ENCODE data around the gene EARS2.

The EARS2 gene

DNA sequence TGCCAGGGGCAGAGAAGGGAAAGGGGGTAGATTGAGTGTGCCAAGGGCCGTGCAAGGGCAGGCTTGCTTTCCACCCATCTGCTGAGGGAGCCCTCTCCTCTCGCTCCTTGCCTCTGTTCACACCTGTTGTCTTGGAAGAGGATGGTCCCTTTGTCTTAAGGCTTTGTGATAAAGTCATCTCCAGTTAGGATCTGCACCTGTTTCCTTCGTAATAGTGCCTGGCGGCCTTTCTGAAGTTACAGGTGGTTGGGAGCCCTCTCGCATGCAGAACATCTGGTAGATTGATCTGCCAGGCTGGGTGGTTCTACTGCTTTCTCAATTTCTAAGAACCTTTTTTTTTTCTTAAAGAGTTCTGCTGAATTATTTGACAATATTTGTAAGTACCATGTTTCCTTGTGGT, 16.7 kb upstream of the EARS2 start:
- TF ChIP-seq, protein P1, sequence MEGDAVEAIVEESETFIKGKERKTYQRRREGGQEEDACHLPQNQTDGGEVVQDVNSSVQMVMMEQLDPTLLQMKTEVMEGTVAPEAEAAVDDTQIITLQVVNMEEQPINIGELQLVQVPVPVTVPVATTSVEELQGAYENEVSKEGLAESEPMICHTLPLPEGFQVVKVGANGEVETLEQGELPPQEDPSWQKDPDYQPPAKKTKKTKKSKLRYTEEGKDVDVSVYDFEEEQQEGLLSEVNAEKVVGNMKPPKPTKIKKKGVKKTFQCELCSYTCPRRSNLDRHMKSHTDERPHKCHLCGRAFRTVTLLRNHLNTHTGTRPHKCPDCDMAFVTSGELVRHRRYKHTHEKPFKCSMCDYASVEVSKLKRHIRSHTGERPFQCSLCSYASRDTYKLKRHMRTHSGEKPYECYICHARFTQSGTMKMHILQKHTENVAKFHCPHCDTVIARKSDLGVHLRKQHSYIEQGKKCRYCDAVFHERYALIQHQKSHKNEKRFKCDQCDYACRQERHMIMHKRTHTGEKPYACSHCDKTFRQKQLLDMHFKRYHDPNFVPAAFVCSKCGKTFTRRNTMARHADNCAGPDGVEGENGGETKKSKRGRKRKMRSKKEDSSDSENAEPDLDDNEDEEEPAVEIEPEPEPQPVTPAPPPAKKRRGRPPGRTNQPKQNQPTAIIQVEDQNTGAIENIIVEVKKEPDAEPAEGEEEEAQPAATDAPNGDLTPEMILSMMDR (IDR thresholded peaks at IDR 0.05) = no peak
- H3K27ac ChIP-seq = no peak overlapping the region
- no peaks in the 10 kb centered on the region for H3K9me3 ChIP-seq
- no peak overlapping the region for H3K4me3 ChIP-seq (ENCODE audit: low read depth in 1 of 2, low read length in 1 of 2)
- H3K36me3 ChIP-seq = peaks cover 11% of the 10 kb centered on the region
- peaks cover 0 to 5% of the 10 kb centered on the region in 2 experiments for H3K4me1 ChIP-seq (ENCODE audit: control insufficient read depth in 1 of 2, insufficient read depth in 1 of 2, low read depth in 1 of 2, low read length in 1 of 2)
- H3K27me3 ChIP-seq = no peaks in the 10 kb centered on the region

DNA sequence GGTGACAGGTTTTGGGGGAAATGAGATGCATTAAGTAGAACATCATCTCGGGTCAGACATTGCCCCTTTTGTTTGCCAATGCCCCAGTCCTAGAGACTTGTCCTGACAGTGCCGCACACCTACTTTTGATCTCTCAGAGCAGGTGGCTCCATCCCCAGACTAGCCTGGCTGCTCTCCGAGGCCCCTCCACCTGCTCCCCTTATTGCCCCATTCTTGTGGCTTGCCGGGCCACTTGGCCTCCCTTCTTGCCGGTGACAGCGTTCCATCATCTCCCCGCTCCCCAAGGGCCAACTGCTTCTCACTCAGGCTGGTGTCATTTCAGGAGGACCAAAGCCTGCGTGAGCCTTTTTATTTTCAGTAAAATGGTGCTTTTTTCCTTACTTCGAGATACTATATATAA, 15.2 kb upstream of the EARS2 start:
- peaks cover 15% of the 10 kb centered on the region for H3K36me3 ChIP-seq
- H3K27ac ChIP-seq = no peak overlapping the region
- H3K4me3 ChIP-seq (ENCODE audit: low read depth in 1 of 2, low read length in 1 of 2) = no peak overlapping the region
- TF ChIP-seq, protein P1 (IDR thresholded peaks at IDR 0.05) = no peak
- no peaks in the 10 kb centered on the region for H3K4me1 ChIP-seq (ENCODE audit: control insufficient read depth in 1 of 2, insufficient read depth in 1 of 2, low read depth in 1 of 2, low read length in 1 of 2)
- no peaks in the 10 kb centered on the region for H3K9me3 ChIP-seq
- no peaks in the 10 kb centered on the region for H3K27me3 ChIP-seq

DNA sequence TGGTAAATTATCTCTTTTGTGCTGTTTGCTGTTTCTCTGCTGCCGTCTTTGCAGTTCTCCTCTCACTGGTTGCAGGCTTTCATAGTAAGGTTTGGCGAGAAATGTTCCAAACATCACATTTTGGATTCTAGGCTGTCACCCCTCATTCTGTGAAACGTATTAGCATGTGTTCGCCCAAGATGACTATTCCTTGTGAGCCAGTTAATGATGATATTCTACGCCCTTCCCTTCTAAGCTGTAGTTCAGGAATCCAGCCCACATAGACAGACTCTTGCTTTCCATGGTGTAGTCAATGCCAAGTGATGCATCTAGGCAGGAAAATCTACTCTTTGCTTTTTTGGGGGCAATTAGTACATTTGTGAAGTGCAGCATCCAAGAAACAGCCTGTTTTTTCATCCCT, 14.7 kb upstream of the EARS2 start:
- Histone ChIP-seq H3K36me3 (peaks cover 20% of the 10 kb centered on the region), H3K4me1 (ENCODE audit: control insufficient read depth in 1 of 2, insufficient read depth in 1 of 2, low read depth in 1 of 2, low read length in 1 of 2) (no peaks in the 10 kb centered on the region), H3K27ac (no peak overlapping the region), H3K4me3 (ENCODE audit: low read depth in 1 of 2, low read length in 1 of 2) (no peak overlapping the region), H3K27me3 (no peaks in the 10 kb centered on the region), H3K9me3 (no peaks in the 10 kb centered on the region)
- TF ChIP-seq, protein P1 (IDR thresholded peaks at IDR 0.05) = no peak

- TF ChIP-seq, protein P1 (IDR thresholded peaks at IDR 0.05) = no peak
- Histone ChIP-seq H3K36me3 (peaks cover 27% of the 10 kb centered on the region), H3K27ac (no peak overlapping the region), H3K9me3 (no peaks in the 10 kb centered on the region), H3K27me3 (no peaks in the 10 kb centered on the region), H3K4me1 (ENCODE audit: control insufficient read depth in 1 of 2, insufficient read depth in 1 of 2, low read depth in 1 of 2, low read length in 1 of 2) (no peaks in the 10 kb centered on the region), H3K4me3 (ENCODE audit: low read depth in 1 of 2, low read length in 1 of 2) (no peak overlapping the region)
Observed at GRCh38 chr16:23570992-23571632, 14.0 kb upstream of the EARS2 start.

GRCh38 chr16:23567602-23568001, 10.5 kb upstream of the EARS2 start:
- peaks cover 50% of the 10 kb centered on the region for H3K36me3 ChIP-seq
- no peak overlapping the region for H3K27ac ChIP-seq
- no peaks in the 10 kb centered on the region for H3K27me3 ChIP-seq
- no peak overlapping the region for H3K4me3 ChIP-seq (ENCODE audit: low read depth in 1 of 2, low read length in 1 of 2)
- H3K9me3 ChIP-seq = no peaks in the 10 kb centered on the region
- TF ChIP-seq, protein P1 (IDR thresholded peaks at IDR 0.05) = no peak
- no peaks in the 10 kb centered on the region for H3K4me1 ChIP-seq (ENCODE audit: control insufficient read depth in 1 of 2, insufficient read depth in 1 of 2, low read depth in 1 of 2, low read length in 1 of 2)

Data from neutrophil (primary cell).